DOHH2 (cell line): ENCODE measurements around the gene PPARD.
A peak's percentile ranks its signal among the peaks of the same experiment; 100 is the strongest.

Experiments
- CTCF ChIP-seq: fragments of 200-600 bp; sonication (generic); IDR thresholded peaks from one replicate; pipeline ENCODE4 v1.5.1; 2014; ENCODE audit warnings: antibody characterized with exemption, mild to moderate bottlenecking, low read depth, low read length; ENCODE audit not compliant: poor library complexity, severe bottlenecking
- EZH2phosphoT487 ChIP-seq: fragments of 200-600 bp; sonication (generic); IDR thresholded peaks from 2 replicates; pipeline ENCODE4 v1.6.1; 2017; ENCODE audit warnings: borderline replicate concordance, mild to moderate bottlenecking, antibody characterized with exemption, low read length, moderate library complexity, mixed read lengths

GRCh38 chr6:35342258-35343091, at the start of gene PPARD:
- peak; percentile 99 for TF ChIP-seq CTCF
- TF ChIP-seq EZH2phosphoT487, result no peak
